Measurements from ENCODE around the gene KLK12. TPM values are rescaled to one million over a fixed set of nuclear protein-coding genes. Genes with fewer than 3 reads are reported as not detected.

Gene KLK12
- total RNA-seq, 4 donors from 2014 or later = 0.96 to 2.1 TPM; not detected in 2

DNA sequence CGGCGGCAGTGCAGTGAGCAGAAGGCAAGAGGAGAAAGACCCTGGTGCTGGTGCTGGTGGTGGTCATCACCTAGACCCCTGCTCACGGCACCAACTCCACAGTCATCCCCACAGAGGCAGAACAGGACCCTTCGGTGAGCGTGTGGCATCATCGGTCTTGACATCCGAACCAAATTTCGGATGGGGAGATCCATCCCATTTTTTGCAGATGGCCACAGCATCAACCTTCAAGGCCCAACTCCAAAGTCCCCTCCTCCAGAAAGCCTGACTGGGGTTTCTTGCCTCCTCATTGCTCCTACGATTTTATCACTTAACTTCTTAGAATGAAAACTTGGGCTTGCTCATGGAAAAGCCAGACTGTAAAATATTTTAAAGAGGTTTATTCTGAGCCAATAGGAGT, 8.7 kb upstream of the KLK12 start:
- H3K4me3 ChIP-seq (ENCODE audit: low read depth, poor library complexity, severe bottlenecking) = no peak overlapping the region
- DNase-seq (ENCODE audit: low spot score in 2 of 2) = peak in 1 of 2 donors; percentile 54
- intact Hi-C loops (cut with DNase I; ENCODE audit: low total_unique reads) = no loop called here
- no peak for TF ChIP-seq POLR2A (IDR thresholded peaks at IDR 0.05)
- TF ChIP-seq, protein P1, sequence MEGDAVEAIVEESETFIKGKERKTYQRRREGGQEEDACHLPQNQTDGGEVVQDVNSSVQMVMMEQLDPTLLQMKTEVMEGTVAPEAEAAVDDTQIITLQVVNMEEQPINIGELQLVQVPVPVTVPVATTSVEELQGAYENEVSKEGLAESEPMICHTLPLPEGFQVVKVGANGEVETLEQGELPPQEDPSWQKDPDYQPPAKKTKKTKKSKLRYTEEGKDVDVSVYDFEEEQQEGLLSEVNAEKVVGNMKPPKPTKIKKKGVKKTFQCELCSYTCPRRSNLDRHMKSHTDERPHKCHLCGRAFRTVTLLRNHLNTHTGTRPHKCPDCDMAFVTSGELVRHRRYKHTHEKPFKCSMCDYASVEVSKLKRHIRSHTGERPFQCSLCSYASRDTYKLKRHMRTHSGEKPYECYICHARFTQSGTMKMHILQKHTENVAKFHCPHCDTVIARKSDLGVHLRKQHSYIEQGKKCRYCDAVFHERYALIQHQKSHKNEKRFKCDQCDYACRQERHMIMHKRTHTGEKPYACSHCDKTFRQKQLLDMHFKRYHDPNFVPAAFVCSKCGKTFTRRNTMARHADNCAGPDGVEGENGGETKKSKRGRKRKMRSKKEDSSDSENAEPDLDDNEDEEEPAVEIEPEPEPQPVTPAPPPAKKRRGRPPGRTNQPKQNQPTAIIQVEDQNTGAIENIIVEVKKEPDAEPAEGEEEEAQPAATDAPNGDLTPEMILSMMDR (IDR thresholded peaks at IDR 0.05) = no peak
- WGBS, 2 donors = 80 to 86% methylated on average over 9 of the region's 9 CpGs

DNA sequence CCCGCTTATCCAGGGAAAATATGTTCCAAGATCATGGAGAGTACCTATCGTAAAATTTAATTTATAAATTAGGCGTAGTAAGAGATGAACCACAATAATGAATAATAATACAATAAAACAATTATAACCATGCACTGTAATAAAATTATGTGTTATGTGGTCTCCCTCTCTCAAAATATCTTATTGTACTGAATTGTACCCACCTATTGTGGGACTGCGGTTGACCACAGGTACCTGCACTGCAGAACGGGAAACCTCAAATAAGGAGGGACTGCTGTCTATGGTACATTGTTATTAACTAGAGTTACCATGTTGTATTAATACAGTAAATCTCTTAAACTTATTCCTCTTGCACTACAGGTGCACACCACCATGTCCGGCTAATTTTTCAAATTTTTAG, 5.3 kb upstream of the KLK12 start:
- intact Hi-C loops (cut with DNase I; ENCODE audit: low total_unique reads) = no loop called here
- TF ChIP-seq POLR2A (IDR thresholded peaks at IDR 0.05) = no peak
- TF ChIP-seq, protein P1 (IDR thresholded peaks at IDR 0.05) = no peak
- DNase-seq (ENCODE audit: low spot score in 2 of 2) = no peak
- 88 to 90% methylated on average over 6 of the region's 6 CpGs for WGBS, 2 donors
- no peak overlapping the region for H3K4me3 ChIP-seq (ENCODE audit: low read depth, poor library complexity, severe bottlenecking)

DNA sequence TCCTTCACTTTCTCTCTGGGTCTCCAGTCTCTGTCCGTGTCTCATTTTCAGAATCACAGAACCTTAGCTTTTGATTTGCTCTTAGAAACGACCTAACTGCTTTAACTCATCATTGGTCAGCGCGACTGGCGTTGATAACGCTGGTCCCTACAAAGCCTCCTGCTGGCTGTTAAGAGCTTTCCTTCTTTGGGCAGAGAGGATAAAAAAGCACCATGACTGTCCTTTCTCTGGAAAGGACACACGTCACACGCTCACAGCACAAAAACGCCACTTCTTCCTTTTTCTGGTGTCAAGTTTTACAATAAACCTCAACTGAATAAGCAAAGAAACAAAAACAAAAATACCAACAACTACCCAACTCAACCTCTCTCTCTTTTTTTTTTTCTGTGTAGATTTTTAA, 1.7 kb upstream of the KLK12 start:
- TF ChIP-seq, protein P1 (IDR thresholded peaks at IDR 0.05) = no peak
- no peak for TF ChIP-seq POLR2A (IDR thresholded peaks at IDR 0.05)
- 68 to 73% methylated on average over 9 of the region's 9 CpGs for WGBS, 2 donors
- no peak for DNase-seq (ENCODE audit: low spot score in 2 of 2)
- no peak overlapping the region for H3K4me3 ChIP-seq (ENCODE audit: low read depth, poor library complexity, severe bottlenecking)
- intact Hi-C loops (cut with DNase I; ENCODE audit: low total_unique reads) = no loop called here

- no peak overlapping the region for H3K4me3 ChIP-seq (ENCODE audit: low read depth, poor library complexity, severe bottlenecking)
- TF ChIP-seq, protein P1 (IDR thresholded peaks at IDR 0.05) = no peak
- TF ChIP-seq POLR2A (IDR thresholded peaks at IDR 0.05) = no peak
- intact Hi-C loops (cut with DNase I; ENCODE audit: low total_unique reads) = no loop called here
- 90 to 92% methylated on average over 11 to 28 of the region's 28 CpGs for WGBS, 2 donors
- no peak for DNase-seq (ENCODE audit: low spot score in 2 of 2)
Measured at GRCh38 chr19:51031880-51032225, 2.9 kb downstream of the KLK12 start.

GRCh38 chr19:51031220-51031879, 3.5 kb downstream of the KLK12 start:
- WGBS, 2 donors = 82 to 89% methylated on average over 7 of the region's 7 CpGs
- intact Hi-C loops (cut with DNase I; ENCODE audit: low total_unique reads) = no loop called here
- no peak for DNase-seq (ENCODE audit: low spot score in 2 of 2)
- TF ChIP-seq, protein P1 (IDR thresholded peaks at IDR 0.05) = no peak
- no peak for TF ChIP-seq POLR2A (IDR thresholded peaks at IDR 0.05)
- no peak overlapping the region for H3K4me3 ChIP-seq (ENCODE audit: low read depth, poor library complexity, severe bottlenecking)

DNA sequence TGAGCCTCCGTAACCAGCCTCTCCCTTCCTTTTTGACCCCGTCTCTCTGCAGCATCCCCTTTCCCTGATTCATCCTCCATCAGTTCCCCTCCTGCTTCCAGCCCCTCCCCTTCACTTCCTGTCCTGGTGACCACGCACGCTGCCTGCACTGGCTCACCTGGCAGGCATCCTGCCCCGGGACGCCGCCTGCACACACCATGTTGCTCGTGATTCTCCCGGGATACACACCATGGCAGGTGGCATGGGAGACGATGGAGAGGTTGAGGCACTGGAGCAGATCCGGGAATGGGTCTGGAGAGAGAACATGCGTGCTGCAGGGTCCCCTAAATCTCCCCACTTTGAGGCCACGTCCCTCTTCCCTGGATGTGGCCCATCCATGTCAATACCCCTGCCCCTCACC, 4.2 kb downstream of the KLK12 start:
- TF ChIP-seq, protein P1 (IDR thresholded peaks at IDR 0.05) = no peak
- no peak for TF ChIP-seq POLR2A (IDR thresholded peaks at IDR 0.05)
- no peak overlapping the region for H3K4me3 ChIP-seq (ENCODE audit: low read depth, poor library complexity, severe bottlenecking)
- no peak for DNase-seq (ENCODE audit: low spot score in 2 of 2)
- WGBS, 2 donors = 76 to 83% methylated on average over 13 of the region's 13 CpGs
- intact Hi-C loops (cut with DNase I; ENCODE audit: low total_unique reads) = no loop called here
